ENCODE measurements around the gene LRP1B. TPM values are rescaled to one million over a fixed set of nuclear protein-coding genes. Genes with fewer than 3 reads are reported as not detected.
"Not testable (repeated sequence)": the region's sequence is repeated elsewhere in the genome, so short reads cannot be mapped to it uniquely, and the experiment has no call there.

The LRP1B gene
- total and polyA plus RNA-seq, 5 donors from 2014 or later: not detected

DNA sequence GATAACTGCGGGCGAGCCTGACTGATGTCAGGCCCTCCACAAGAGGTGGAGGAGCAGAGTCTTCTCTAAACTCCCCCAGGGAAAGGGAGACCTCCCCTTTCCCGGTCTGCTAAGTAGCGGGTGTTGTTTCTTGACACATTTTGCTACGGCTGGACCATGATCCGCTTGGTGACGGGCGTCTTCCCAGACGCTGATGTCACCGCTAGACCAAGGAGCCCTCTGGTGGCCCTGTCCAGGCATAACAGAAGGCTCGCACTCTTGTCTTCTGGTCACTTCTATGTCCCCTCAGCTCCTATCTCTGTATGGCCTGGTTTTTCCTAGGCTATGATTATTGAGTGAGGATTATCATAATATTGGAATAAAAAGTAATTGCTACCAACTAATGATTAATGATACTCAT lies 1166.5 kb downstream of the LRP1B start:
- peaks cover 0 to 14% (median 4%) of the 10 kb centered on the region in 7 donors for H3K9me3 Mint-ChIP-seq
- not testable (repeated sequence) for DNase-seq; H3K36me3 Mint-ChIP-seq; H3K9me3 ChIP-seq (ENCODE audit: control insufficient read depth in 2 of 2, low read length in 2 of 2); H3K27ac ChIP-seq (ENCODE audit: insufficient read depth, low read length, poor library complexity, severe bottlenecking); H3K27me3 ChIP-seq (ENCODE audit: control insufficient read depth, insufficient read depth, low read length); H3K4me1 ChIP-seq (ENCODE audit: control insufficient read depth, insufficient read depth, low read length, poor library complexity, severe bottlenecking); ATAC-seq (ENCODE audit: low read depth in 2 of 2); H3K4me1 Mint-ChIP-seq; H3K4me3 Mint-ChIP-seq; H3K27ac Mint-ChIP-seq; H3K36me3 ChIP-seq (ENCODE audit: control insufficient read depth, insufficient read depth, low read length); H3K4me3 ChIP-seq (ENCODE audit: low read depth, low read length); H3K27me3 Mint-ChIP-seq

DNA sequence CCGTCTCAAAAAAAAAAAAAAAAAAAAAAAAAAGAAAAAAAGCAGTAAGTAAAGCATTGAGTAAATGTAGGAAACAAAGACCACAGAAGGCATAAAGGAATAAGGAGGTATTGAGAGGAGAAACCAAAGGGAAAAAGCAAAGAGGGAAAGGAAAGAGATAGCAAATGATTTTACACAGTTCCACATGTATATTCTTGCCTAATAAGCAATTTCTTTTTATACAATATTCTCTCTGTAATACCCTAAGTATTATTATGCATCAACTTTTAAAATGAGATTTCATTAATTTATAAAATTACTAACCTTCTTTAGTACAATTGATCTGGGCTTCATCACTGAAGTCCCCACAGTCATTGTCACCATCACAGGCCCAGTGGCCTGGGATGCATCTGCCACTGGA lies 1180.9 kb downstream of the LRP1B start:
- Mint-ChIP-seq H3K4me3 (no peak overlapping the region), H3K36me3 (no peaks in the 10 kb centered on the region), H3K27ac (no peak overlapping the region), H3K4me1 (no peaks in the 10 kb centered on the region), H3K9me3 (peaks cover 0 to 30% (median 8%) of the 10 kb centered on the region in 7 donors), H3K27me3 (no peaks in the 10 kb centered on the region)
- no peak for ATAC-seq (ENCODE audit: low read depth in 2 of 2)
- H3K36me3 ChIP-seq (ENCODE audit: control insufficient read depth, insufficient read depth, low read length): no peaks in the 10 kb centered on the region
- no peaks in the 10 kb centered on the region for H3K9me3 ChIP-seq (ENCODE audit: control insufficient read depth in 2 of 2, low read length in 2 of 2)
- H3K4me1 ChIP-seq (ENCODE audit: control insufficient read depth, insufficient read depth, low read length, poor library complexity, severe bottlenecking): no peaks in the 10 kb centered on the region
- no peak for DNase-seq
- H3K27ac ChIP-seq (ENCODE audit: insufficient read depth, low read length, poor library complexity, severe bottlenecking): no peak overlapping the region
- H3K27me3 ChIP-seq (ENCODE audit: control insufficient read depth, insufficient read depth, low read length): no peaks in the 10 kb centered on the region
- H3K4me3 ChIP-seq (ENCODE audit: low read depth, low read length): no peak overlapping the region

DNA sequence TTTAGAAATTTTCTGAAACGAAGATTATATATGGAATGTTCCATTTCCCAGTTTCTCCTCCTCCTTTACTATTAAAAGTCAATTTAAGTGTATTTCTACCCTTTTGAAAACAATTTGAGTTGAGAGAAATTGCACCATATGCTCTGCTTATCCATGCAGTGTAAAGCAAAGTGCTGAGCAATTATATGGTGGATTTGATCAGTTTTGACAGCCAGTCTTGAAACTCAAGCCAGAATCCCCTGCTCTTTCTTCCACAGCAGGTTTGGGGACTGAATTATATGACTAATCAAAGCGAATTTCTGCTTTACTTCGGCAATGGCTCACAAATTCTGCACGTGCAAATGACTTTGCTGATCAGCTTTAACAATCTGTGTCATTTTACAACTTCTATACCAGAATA lies 1183.6 kb downstream of the LRP1B start:
- no peaks in the 10 kb centered on the region for H3K4me1 ChIP-seq (ENCODE audit: control insufficient read depth, insufficient read depth, low read length, poor library complexity, severe bottlenecking)
- Mint-ChIP-seq H3K4me1 (no peaks in the 10 kb centered on the region), H3K27ac (no peak overlapping the region), H3K36me3 (no peaks in the 10 kb centered on the region), H3K4me3 (no peak overlapping the region), H3K27me3 (no peaks in the 10 kb centered on the region), H3K9me3 (peaks cover 2 to 34% (median 12%) of the 10 kb centered on the region in 7 donors)
- ATAC-seq (ENCODE audit: low read depth in 2 of 2): no peak
- H3K36me3 ChIP-seq (ENCODE audit: control insufficient read depth, insufficient read depth, low read length): no peaks in the 10 kb centered on the region
- no peak for DNase-seq
- H3K9me3 ChIP-seq (ENCODE audit: control insufficient read depth in 2 of 2, low read length in 2 of 2): no peaks in the 10 kb centered on the region
- H3K4me3 ChIP-seq (ENCODE audit: low read depth, low read length): no peak overlapping the region
- no peaks in the 10 kb centered on the region for H3K27me3 ChIP-seq (ENCODE audit: control insufficient read depth, insufficient read depth, low read length)
- no peak overlapping the region for H3K27ac ChIP-seq (ENCODE audit: insufficient read depth, low read length, poor library complexity, severe bottlenecking)

DNA sequence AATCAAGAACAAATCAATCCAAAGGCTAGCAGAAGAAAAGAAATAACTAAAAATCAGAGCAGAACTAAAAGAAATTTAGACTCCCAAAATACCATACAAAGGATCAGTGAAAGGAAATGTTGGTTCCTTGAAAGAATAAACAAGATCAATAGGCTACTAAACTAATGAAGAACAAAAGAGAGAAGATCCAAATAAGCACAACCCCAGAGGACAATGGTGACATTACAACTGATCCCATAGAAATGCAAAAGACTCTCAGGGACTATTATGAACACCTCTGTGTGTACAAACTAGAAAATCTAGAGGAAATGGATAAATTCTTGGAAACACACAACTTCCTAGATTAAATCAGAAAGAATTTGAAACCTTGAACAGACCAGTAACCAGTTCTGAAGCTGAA lies 1186.9 kb downstream of the LRP1B start:
- Histone ChIP-seq H3K9me3 (ENCODE audit: control insufficient read depth in 2 of 2, low read length in 2 of 2) (no peaks in the 10 kb centered on the region), H3K27me3 (ENCODE audit: control insufficient read depth, insufficient read depth, low read length) (no peaks in the 10 kb centered on the region), H3K36me3 (ENCODE audit: control insufficient read depth, insufficient read depth, low read length) (no peaks in the 10 kb centered on the region), H3K27ac (ENCODE audit: insufficient read depth, low read length, poor library complexity, severe bottlenecking) (no peak overlapping the region), H3K4me1 (ENCODE audit: control insufficient read depth, insufficient read depth, low read length, poor library complexity, severe bottlenecking) (no peaks in the 10 kb centered on the region), H3K4me3 (ENCODE audit: low read depth, low read length) (no peak overlapping the region)
- no peak for DNase-seq
- Mint-ChIP-seq H3K4me3 (no peak overlapping the region), H3K27ac (no peak overlapping the region), H3K9me3 (peaks cover 2 to 28% (median 13%) of the 10 kb centered on the region in 7 donors), H3K36me3 (no peaks in the 10 kb centered on the region), H3K4me1 (no peaks in the 10 kb centered on the region), H3K27me3 (no peaks in the 10 kb centered on the region)
- no peak for ATAC-seq (ENCODE audit: low read depth in 2 of 2)

DNA sequence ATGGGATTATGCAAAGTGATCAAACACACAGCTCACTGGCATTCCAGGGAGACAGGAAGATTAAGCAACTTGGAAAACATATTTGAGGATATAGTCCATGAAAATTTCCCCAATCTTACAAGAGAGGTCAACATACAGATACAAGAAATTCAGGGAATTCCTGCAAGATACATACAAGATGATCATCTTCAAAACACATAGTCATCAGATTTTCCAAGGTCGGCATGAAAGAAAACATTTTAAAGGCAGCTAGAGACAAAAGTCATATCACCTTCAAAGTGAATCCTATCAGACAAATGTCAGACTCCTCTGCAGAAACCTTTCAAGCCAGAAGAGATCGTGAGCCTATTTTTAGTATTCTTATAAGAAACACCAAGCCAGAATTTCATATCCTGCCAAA lies 1188.5 kb downstream of the LRP1B start:
- H3K4me3 Mint-ChIP-seq: no peak overlapping the region
- no peak for DNase-seq
- no peak for ATAC-seq (ENCODE audit: low read depth in 2 of 2)

DNA sequence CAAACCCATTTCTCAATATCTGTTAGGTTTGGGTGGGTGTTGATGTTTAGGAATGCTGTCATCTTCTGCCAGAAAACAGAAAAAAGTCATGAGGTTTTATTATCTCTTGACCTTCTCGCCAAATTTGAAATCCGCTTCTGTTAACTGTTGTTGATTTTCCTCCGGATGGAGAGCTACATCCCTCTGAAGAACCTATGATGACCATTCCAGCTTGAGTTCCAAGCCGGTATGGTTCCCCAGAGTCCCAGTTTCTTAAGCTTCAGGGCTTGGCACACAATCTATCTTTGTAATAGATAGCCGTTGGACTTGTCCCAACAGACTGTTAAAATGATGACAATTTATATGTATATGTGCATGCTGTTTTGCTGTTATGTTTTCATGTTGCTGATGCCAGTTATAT lies 1201.0 kb downstream of the LRP1B start:
- H3K4me3 Mint-ChIP-seq: no peak overlapping the region
- H3K27me3 Mint-ChIP-seq: no peaks in the 10 kb centered on the region
- H3K9me3 ChIP-seq (ENCODE audit: control insufficient read depth in 2 of 2, low read length in 2 of 2): no peaks in the 10 kb centered on the region
- no peaks in the 10 kb centered on the region for H3K4me1 ChIP-seq (ENCODE audit: control insufficient read depth, insufficient read depth, low read length, poor library complexity, severe bottlenecking)
- H3K4me3 ChIP-seq (ENCODE audit: low read depth, low read length): no peak overlapping the region
- no peak overlapping the region for H3K27ac Mint-ChIP-seq
- peaks cover 0 to 2% (median 0%) of the 10 kb centered on the region in 4 donors for H3K4me1 Mint-ChIP-seq
- DNase-seq (no peak), ATAC-seq (ENCODE audit: low read depth in 2 of 2) (no peak)
- H3K36me3 Mint-ChIP-seq: no peaks in the 10 kb centered on the region
- no peaks in the 10 kb centered on the region for H3K36me3 ChIP-seq (ENCODE audit: control insufficient read depth, insufficient read depth, low read length)
- H3K9me3 Mint-ChIP-seq: peaks cover 0 to 8% (median 3%) of the 10 kb centered on the region in 7 donors
- H3K27me3 ChIP-seq (ENCODE audit: control insufficient read depth, insufficient read depth, low read length): no peaks in the 10 kb centered on the region
- H3K27ac ChIP-seq (ENCODE audit: insufficient read depth, low read length, poor library complexity, severe bottlenecking): no peak overlapping the region

More for the DNA sequence above, 1188.5 kb downstream of the LRP1B start:
- Mint-ChIP-seq H3K27me3 (no peaks in the 10 kb centered on the region), H3K27ac (no peak overlapping the region), H3K4me1 (no peaks in the 10 kb centered on the region), H3K36me3 (no peaks in the 10 kb centered on the region), H3K9me3 (peaks cover 2 to 37% (median 8%) of the 10 kb centered on the region in 7 donors)
- no peaks in the 10 kb centered on the region for H3K36me3 ChIP-seq (ENCODE audit: control insufficient read depth, insufficient read depth, low read length)
- no peaks in the 10 kb centered on the region for H3K27me3 ChIP-seq (ENCODE audit: control insufficient read depth, insufficient read depth, low read length)
- no peaks in the 10 kb centered on the region for H3K9me3 ChIP-seq (ENCODE audit: control insufficient read depth in 2 of 2, low read length in 2 of 2)
- H3K27ac ChIP-seq (ENCODE audit: insufficient read depth, low read length, poor library complexity, severe bottlenecking): no peak overlapping the region
- no peak overlapping the region for H3K4me3 ChIP-seq (ENCODE audit: low read depth, low read length)
- H3K4me1 ChIP-seq (ENCODE audit: control insufficient read depth, insufficient read depth, low read length, poor library complexity, severe bottlenecking): no peaks in the 10 kb centered on the region

DNA sequence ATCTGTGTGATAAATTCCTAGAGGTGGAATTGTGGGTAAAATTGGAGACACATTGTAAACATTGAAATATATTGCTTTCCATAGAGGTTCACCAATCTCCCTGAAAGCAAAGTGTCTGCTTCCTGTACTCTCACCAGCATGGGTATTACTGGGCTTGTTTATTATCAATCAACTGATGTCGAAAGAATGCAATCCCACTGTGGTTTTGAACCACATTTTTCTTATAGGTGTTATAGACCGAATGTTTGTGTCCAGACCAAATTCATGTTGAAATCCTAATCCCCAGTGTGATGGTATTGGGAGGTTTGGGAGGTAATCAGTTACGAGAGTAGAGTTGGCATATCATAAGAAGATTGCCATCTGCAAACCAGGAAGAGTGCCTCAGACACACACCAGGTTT lies 1212.4 kb downstream of the LRP1B start:
- no peaks in the 10 kb centered on the region for H3K4me1 ChIP-seq (ENCODE audit: control insufficient read depth, insufficient read depth, low read length, poor library complexity, severe bottlenecking)

DNA sequence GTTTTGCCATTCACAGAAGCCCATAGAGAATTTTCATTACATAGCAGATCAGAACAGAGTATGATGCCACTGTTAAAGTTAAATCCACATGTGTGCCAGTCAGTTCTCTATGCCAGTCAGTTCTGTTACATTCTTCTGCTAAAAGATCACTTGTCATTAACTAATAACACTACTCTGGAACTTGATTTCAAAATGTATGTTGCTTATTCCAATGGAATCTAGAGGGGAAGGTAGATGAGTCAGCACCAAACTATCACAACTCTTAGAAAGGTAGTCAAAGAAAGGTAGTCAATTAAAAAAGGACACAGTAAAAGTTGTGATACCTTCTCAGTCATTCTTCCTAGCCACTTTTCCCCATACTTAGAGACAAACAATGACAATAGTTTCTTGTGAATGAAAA lies 1214.4 kb downstream of the LRP1B start:
- H3K27ac Mint-ChIP-seq: no peak overlapping the region
- no peak overlapping the region for H3K4me3 Mint-ChIP-seq
- Histone ChIP-seq H3K4me1 (ENCODE audit: control insufficient read depth, insufficient read depth, low read length, poor library complexity, severe bottlenecking) (no peaks in the 10 kb centered on the region), H3K27ac (ENCODE audit: insufficient read depth, low read length, poor library complexity, severe bottlenecking) (no peak overlapping the region), H3K27me3 (ENCODE audit: control insufficient read depth, insufficient read depth, low read length) (no peaks in the 10 kb centered on the region), H3K4me3 (ENCODE audit: low read depth, low read length) (no peak overlapping the region), H3K9me3 (ENCODE audit: control insufficient read depth in 2 of 2, low read length in 2 of 2) (peaks cover 9% of the 10 kb centered on the region in 2 experiments), H3K36me3 (ENCODE audit: control insufficient read depth, insufficient read depth, low read length) (no peaks in the 10 kb centered on the region)
- no peaks in the 10 kb centered on the region for H3K27me3 Mint-ChIP-seq
- no peaks in the 10 kb centered on the region for H3K36me3 Mint-ChIP-seq
- DNase-seq (no peak), ATAC-seq (ENCODE audit: low read depth in 2 of 2) (no peak)
- H3K4me1 Mint-ChIP-seq: no peaks in the 10 kb centered on the region
- peaks cover 2 to 25% (median 8%) of the 10 kb centered on the region in 7 donors for H3K9me3 Mint-ChIP-seq

More for the DNA sequence above, 1212.4 kb downstream of the LRP1B start:
- no peaks in the 10 kb centered on the region for H3K27me3 ChIP-seq (ENCODE audit: control insufficient read depth, insufficient read depth, low read length)
- Mint-ChIP-seq H3K9me3 (peaks cover 2 to 29% (median 8%) of the 10 kb centered on the region in 7 donors), H3K27ac (no peak overlapping the region), H3K36me3 (no peaks in the 10 kb centered on the region), H3K4me3 (no peak overlapping the region), H3K4me1 (no peaks in the 10 kb centered on the region), H3K27me3 (no peaks in the 10 kb centered on the region)
- no peak for DNase-seq
- no peak for ATAC-seq (ENCODE audit: low read depth in 2 of 2)
- peaks cover 9% of the 10 kb centered on the region in 2 experiments for H3K9me3 ChIP-seq (ENCODE audit: control insufficient read depth in 2 of 2, low read length in 2 of 2)
- H3K4me3 ChIP-seq (ENCODE audit: low read depth, low read length): no peak overlapping the region
- H3K36me3 ChIP-seq (ENCODE audit: control insufficient read depth, insufficient read depth, low read length): no peaks in the 10 kb centered on the region
- H3K27ac ChIP-seq (ENCODE audit: insufficient read depth, low read length, poor library complexity, severe bottlenecking): no peak overlapping the region

All from CD4-positive, CD25-positive, alpha-beta regulatory T cell (primary cell).